Measurements from ENCODE around the gene LETM1. TPM values are rescaled to one million over a fixed set of nuclear protein-coding genes. Genes with fewer than 3 reads are reported as not detected.

The LETM1 gene
- total and polyA plus RNA-seq, 2 of the 13 experiments (the other 11 are each of a cell fraction or from before 2014, with no cell fraction given): 9.7 to 41.6 TPM

GRCh38 chr4:1814453-1814852, 41.5 kb downstream of the LETM1 start:
- CTCF ChIA-PET (ENCODE audit: low intra/inter-chr PET ratio, low total read pairs): interaction anchor here (1.3 kb wide), 1 partner anchor 9 kb away, joined by 3 read pairs; no protein-coding TSS in a partner anchor
- intact Hi-C loops (cut with micrococcal nuclease; ENCODE audit: unreplicated experiment): loop anchor here (5.0 kb wide), 2 partner anchors 37 to 83 kb away; no protein-coding TSS in a partner anchor
- Histone ChIP-seq H3K9me3 (ENCODE audit: low read length) (no peaks in the 10 kb centered on the region), H2AFZ (ENCODE audit: low read length) (no peak overlapping the region), H3K27ac (ENCODE audit: extremely low read length, insufficient read depth, low read length) (no peak overlapping the region), H3K27me3 (ENCODE audit: control insufficient read depth in 1 of 2, insufficient read depth in 2 of 2, low read length in 2 of 2) (no peaks in the 10 kb centered on the region), H3K9ac (ENCODE audit: insufficient read depth, low read depth, low read length) (no peak overlapping the region), H3K36me3 (replicated peaks in 1 of 2; ENCODE audit: control insufficient read depth in 1 of 2, insufficient read depth in 2 of 2, low read length in 2 of 2) (peaks cover 20 to 50% of the 10 kb centered on the region in 2 experiments), H3K79me2 (ENCODE audit: insufficient read depth, low read length) (no peaks in the 10 kb centered on the region), H3K4me3 (replicated peaks in 1 of 3; ENCODE audit: insufficient read depth in 1 of 3, low read depth in 2 of 3, low read length in 3 of 3) (no peak overlapping the region), H3K4me2 (ENCODE audit: low read depth, low read length) (no peak overlapping the region), H4K20me1 (ENCODE audit: insufficient read depth, low read length) (no peaks in the 10 kb centered on the region), H3K4me1 (ENCODE audit: insufficient read depth, low read length) (peaks cover 10% of the 10 kb centered on the region)
- in situ Hi-C loops (cut with HindIII; ENCODE audit: extremely low pct_ligation_motif_present, low pct_unique_long_range_greater_than_20kb): no loop called here
- TF ChIP-seq ZBTB39 (CRISPR knock-in tag; IDR thresholded peaks at IDR 0.05) (no peak), AGO2 (optimal IDR thresholded peaks at IDR 0.05; ENCODE audit: low read depth, low read length) (peak; percentile 31)
- DNase-seq (ENCODE audit: low spot score) (no peak), ATAC-seq (no peak), FAIRE-seq (no peak)
- no TSS peak for BruUV-seq (replicated peaks)
- 99% methylated on average over 8 of the region's 8 CpGs for WGBS (ENCODE audit: low lambda C conversion rate)
- POLR2A ChIA-PET: interaction anchor here (1.0 kb wide), 1 partner anchor 121 kb away, joined by 3 read pairs; no protein-coding TSS in a partner anchor

GRCh38 chr4:1813915-1814314, 42.0 kb downstream of the LETM1 start:
- H2AFZ ChIP-seq (ENCODE audit: low read length): no peak overlapping the region
- H3K9ac ChIP-seq (ENCODE audit: insufficient read depth, low read depth, low read length): no peak overlapping the region
- ChIA-PET CTCF (ENCODE audit: low intra/inter-chr PET ratio, low total read pairs) (interaction anchor here (1.5 kb wide), 1 partner anchor 68 kb away, joined by 6 read pairs; no protein-coding TSS in a partner anchor), POLR2A (interaction anchor here (1.0 kb wide), 1 partner anchor 120 kb away, joined by 3 read pairs; no protein-coding TSS in a partner anchor)
- H3K36me3 ChIP-seq (replicated peaks in 1 of 2; ENCODE audit: control insufficient read depth in 1 of 2, insufficient read depth in 2 of 2, low read length in 2 of 2): peaks cover 17 to 45% of the 10 kb centered on the region in 2 experiments
- peaks cover under 1% of the 10 kb centered on the region; the same call in 1 of the 2 replicates for H4K20me1 ChIP-seq (ENCODE audit: insufficient read depth, low read length)
- BruUV-seq (replicated peaks): TSS peak; percentile 46
- no peaks in the 10 kb centered on the region for H3K27me3 ChIP-seq (ENCODE audit: control insufficient read depth in 1 of 2, insufficient read depth in 2 of 2, low read length in 2 of 2)
- no peak overlapping the region for H3K27ac ChIP-seq (ENCODE audit: extremely low read length, insufficient read depth, low read length)
- in situ Hi-C loops (cut with HindIII; ENCODE audit: extremely low pct_ligation_motif_present, low pct_unique_long_range_greater_than_20kb) (no loop called here), intact Hi-C loops (cut with micrococcal nuclease; ENCODE audit: unreplicated experiment) (loop anchor here (5.0 kb wide), 2 partner anchors 37 to 83 kb away; no protein-coding TSS in a partner anchor)
- FAIRE-seq (no peak), ATAC-seq (no peak), DNase-seq (ENCODE audit: low spot score) (no peak)
- no peak overlapping the region for H3K4me2 ChIP-seq (ENCODE audit: low read depth, low read length)
- H3K79me2 ChIP-seq (ENCODE audit: insufficient read depth, low read length): no peaks in the 10 kb centered on the region
- WGBS (ENCODE audit: low lambda C conversion rate): 70% methylated on average over 4 of the region's 9 CpGs
- H3K4me1 ChIP-seq (ENCODE audit: insufficient read depth, low read length): peaks cover 16% of the 10 kb centered on the region
- TF ChIP-seq CTCF (CRISPR knock-in tag; IDR thresholded peaks at IDR 0.05) (peak; percentile 54), HNF1A (IDR thresholded peaks at IDR 0.05; ENCODE audit: low read depth) (no peak), HNF1A (CRISPR knock-in tag; IDR thresholded peaks at IDR 0.05; ENCODE audit: borderline replicate concordance) (no peak), ZNF121 (CRISPR knock-in tag; IDR thresholded peaks at IDR 0.05) (peak; percentile 88), STAG1 (CRISPR knock-in tag; IDR thresholded peaks at IDR 0.05) (peak; percentile 53)
- no peak overlapping the region for H3K4me3 ChIP-seq (replicated peaks in 1 of 3; ENCODE audit: insufficient read depth in 1 of 3, low read depth in 2 of 3, low read length in 3 of 3)
- H3K9me3 ChIP-seq (ENCODE audit: low read length): no peaks in the 10 kb centered on the region
